Stimulated activated CD4-positive, alpha-beta T cell treated with anti-CD3 and anti-CD28 coated beads, Interleukin-4, amount 100 ng/mL, for 48 hours (primary cell): Measurements from ENCODE around the gene USP34.
"Not testable (repeated sequence)": the region's sequence is repeated elsewhere in the genome, so short reads cannot be mapped to it uniquely, and the experiment has no call there.

Source experiments
- DNase-seq, 2 donors: peaks; one replicate each; pipeline ENCODE4 v3.0.0-alpha.2; 2020; ENCODE audit warnings: low read depth in 2 of 2

The USP34 gene, protein sequence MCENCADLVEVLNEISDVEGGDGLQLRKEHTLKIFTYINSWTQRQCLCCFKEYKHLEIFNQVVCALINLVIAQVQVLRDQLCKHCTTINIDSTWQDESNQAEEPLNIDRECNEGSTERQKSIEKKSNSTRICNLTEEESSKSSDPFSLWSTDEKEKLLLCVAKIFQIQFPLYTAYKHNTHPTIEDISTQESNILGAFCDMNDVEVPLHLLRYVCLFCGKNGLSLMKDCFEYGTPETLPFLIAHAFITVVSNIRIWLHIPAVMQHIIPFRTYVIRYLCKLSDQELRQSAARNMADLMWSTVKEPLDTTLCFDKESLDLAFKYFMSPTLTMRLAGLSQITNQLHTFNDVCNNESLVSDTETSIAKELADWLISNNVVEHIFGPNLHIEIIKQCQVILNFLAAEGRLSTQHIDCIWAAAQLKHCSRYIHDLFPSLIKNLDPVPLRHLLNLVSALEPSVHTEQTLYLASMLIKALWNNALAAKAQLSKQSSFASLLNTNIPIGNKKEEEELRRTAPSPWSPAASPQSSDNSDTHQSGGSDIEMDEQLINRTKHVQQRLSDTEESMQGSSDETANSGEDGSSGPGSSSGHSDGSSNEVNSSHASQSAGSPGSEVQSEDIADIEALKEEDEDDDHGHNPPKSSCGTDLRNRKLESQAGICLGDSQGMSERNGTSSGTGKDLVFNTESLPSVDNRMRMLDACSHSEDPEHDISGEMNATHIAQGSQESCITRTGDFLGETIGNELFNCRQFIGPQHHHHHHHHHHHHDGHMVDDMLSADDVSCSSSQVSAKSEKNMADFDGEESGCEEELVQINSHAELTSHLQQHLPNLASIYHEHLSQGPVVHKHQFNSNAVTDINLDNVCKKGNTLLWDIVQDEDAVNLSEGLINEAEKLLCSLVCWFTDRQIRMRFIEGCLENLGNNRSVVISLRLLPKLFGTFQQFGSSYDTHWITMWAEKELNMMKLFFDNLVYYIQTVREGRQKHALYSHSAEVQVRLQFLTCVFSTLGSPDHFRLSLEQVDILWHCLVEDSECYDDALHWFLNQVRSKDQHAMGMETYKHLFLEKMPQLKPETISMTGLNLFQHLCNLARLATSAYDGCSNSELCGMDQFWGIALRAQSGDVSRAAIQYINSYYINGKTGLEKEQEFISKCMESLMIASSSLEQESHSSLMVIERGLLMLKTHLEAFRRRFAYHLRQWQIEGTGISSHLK (N-terminal part only)

DNA sequence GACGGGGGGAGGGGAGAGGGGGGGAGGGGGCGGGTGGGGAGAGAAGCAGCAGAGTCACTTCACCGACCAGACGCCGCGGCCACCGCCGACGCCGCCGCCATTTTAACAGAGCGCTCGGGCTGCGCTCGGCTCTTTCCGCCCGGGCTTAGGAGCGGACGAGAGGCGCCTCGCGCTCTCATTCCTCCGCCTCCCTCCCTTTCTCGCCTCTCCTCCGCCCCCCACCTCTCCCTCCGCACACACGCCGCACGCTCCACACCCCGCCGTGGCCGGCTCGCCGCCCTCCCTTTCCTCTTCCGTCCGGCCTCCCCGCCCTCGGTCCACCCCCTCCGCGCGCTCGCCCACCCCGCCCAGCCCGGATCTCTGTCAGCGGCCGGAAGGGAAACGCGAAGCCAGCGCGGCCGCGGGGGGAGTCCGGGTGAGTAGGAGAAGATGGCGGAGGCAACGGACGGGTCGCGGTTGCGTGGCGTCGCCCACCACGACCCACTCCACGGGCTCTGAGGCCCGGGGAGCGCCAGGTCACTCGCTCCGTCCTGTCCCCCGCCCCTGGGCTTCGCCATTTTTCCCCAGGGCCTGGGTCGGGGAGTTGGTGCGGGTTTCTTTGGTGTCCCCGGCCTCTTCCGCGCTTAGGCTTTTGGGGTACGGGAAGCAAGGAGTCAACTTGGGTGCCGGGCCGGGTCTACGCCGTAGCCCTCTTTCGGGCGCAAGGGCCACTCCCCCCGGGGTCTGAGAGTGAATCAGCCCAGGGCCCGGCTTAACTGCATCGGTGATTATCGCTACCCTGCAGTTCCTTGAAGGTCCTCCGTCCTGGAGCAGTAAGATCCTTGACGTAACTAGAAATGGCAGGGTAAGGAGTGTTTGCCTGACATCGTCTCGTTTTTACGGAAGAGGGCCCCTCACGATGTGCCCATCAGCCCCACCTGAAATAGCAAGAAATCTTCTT is at the start of gene USP34:
Gene USP34, minus strand, starts transcription at position 123 of the 940 bp plus-strand sequence. CDS start 395 bp downstream, outside the sequence.
- peak; percentile 84 to 91 for DNase-seq

DNA sequence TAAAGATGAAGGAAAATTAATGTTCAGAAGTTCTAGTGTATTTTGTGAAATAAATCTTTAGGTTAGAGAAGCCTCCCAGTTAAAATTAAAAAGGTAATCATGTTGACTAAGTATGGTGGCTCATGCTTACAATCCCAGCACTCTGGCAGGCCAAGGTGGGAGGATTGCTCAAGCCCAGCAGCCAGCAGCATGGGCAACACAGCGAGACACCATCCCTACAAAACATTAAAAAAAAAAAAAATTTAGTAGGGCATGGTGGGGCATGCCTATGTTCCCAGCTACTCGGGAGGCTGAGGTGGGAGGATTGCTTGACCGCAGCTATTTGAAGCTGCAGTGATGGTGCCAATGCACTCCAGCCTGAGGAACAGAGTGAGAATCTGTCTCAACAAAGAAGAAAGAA is 49.4 kb upstream of the USP34 start:
- no peak for DNase-seq

DNA sequence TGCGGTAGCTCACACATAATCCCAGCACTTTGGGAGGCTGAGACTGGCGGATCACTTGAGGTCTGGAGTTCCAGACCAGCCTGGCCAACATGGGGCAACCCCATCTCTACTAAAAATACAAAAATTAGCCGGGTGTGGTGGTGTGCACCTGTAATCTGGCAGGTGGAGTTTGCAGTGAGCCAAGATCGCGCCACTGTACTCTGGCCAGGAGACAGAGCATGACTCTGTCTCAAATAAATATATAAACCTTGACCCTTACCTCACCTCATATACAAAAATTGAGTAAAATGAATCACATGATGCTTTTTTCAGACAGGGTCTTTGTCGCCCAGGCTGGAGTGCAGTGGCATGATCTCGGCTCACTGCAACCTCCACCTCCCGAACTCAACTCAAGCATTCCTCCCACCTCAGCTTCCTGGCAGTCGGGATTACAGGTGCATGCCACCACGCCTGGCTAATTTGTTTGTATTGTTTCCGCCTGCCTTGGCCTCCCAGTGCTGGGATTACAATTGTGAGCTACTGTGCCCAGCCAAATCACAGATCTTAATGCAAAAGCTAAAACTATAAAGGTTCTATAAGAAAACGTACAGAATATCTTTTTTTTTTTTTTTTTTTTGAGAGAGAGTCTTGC is 42.0 kb upstream of the USP34 start:
- DNase-seq = no peak

DNA sequence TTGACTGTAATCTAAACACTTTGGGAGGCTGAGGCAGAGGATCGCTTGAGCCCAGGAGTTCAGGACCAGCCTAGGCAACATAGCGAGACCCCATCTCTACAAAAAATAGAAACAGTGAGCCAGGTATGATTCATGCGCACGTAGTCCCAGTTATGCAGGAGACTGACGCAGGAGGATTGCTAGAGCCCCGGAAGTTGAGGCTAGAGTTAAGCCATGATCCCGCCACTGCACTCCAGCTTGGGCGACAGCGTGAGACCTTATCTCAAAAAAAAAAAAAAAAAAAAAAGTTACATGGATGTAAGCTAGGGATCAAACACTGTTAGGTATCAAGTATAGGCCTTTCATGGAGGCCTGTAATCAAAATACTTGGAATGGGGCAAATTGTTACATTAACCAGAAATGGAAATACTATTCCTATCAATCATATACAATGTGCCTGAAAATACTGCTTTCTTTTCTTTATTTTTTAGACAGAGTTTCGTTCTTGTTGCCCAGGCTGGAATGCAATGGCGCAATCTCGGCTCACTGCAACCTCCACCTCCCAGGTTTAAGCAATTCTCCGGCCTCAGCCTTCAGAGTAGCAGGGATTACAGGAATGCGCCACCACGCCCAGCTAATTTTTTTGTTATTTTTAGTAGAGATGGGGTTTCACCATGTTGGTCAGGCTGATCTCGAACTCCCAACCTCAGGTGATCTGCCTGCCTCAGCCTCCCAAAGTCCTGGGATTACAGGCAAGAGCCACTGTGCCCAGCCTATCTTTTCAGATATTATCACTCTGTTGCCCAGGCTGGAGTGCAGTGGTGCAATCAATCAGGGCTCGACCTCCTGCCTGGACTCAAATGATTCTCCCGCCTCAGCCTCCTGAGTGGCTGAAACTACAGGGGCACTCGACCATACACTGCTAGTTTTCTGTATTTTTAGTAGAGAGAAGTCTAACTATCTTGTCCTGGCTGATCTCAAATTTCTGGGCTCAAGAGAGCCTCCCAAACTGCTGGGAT is 40.1 kb upstream of the USP34 start:
- DNase-seq = no peak

DNA sequence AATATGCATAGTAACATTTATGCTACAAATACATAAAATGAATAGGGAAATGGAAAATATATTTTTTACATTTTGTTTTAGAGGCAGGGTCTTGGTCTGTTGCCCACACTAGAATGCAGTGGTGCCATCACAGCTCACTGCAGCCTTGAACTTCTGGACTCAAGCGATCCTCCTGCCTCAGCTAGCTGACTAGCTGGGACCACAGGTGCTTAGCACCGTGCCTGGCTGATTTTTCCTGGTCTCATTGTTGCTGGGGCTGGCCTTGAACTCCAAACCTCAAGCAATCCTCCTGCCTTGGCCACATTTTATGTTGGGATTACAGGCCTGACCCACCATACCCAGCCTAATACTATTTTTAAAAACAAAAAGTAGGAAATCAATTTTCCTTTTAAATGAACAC is 34.1 kb upstream of the USP34 start:
- no peak for DNase-seq

DNA sequence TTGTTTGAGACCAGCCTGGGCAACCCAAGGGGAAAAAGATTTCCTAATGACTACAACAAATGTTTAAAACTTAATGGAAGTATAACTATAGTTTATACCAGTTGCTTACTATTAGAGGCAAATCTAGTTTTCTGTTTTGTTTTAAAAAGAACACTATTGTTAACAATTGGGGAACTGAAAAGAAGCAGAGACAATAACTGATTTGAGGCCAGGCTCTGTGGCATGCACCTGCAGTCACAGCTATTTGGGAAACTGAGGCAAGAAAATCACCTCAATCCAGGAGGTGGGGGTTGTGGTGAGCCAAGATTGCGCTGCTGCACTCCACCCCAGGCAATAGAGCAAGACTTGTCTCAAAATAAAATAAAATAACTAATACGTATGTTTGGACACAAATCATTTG is 28.2 kb upstream of the USP34 start:
- no peak for DNase-seq

DNA sequence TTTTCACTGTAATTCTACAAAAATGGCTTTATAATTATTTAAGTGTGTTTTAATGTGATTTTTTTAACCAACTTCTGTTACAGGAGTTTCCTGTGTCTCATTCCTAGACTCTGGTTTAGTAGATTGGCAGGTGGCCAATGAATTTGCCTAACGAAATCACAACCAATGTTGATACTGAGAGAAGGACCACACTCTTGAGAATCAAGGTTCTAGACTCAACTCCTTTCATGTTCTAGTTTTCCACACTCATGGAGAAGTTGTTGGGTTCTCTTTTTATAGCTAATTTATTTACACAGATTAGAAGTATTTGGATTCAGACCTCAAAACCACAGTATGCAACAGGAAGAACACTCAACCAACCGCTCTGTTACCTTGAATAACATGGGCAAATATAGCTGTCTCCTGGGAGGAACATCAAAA is 22.6 kb upstream of the USP34 start:
- peak in 1 of 2 donors; percentile 22 for DNase-seq

DNA sequence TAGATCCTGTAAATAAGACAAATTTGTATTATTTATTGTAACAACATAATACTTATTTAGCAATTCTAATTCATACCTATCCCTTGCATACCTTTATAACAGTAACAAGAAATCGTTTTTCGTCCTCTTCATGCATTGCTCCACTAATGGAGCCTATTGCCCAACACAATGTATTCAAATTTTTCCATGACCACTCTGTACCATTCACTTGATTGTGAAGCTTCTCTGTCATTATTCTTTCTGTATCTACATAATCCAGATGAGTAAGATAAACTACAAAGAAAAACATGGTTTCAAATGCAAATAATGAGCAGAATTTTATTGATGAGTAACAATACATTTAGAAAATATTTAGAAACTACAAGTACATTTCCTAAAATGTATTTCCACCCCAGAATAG is 21.6 kb upstream of the USP34 start:
- no peak for DNase-seq

DNA sequence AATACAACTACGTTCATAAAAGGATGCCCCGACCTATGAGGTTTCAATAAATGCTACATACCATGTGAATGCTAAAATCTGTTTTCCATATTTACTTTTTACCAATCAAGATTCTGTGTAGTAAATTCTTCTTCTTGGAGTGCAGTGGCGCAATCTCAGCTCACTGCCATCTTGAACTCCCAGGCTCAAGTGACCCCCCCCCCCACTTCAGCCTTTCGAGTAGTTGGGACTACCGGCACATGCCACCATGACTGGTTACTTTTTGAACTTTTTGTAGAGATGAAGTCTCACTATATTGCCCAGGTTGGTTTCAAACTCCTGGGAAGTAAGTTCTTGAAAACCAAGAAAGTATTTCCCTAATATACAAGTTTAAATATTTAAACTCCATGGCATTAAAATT is 14.4 kb upstream of the USP34 start:
- DNase-seq = no peak

DNA sequence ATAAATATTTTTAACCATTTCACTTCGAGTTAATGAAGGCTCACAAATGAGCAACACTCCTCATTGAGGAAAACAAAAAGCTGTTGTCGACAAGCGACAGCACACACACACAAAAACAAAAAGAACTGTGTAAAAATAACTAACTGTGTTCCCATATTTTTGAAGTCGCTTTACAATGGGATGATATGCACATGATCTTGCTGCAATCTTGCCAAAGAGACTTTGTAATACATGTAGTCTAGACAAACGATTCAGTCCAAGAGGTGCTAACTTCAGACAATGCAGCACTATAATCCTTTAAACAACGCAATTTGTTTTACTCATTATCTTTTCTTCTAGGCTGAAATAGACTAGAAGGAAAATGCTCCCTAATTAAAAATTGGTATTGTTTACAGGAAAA is 7.2 kb upstream of the USP34 start:
- no peak for DNase-seq

DNA sequence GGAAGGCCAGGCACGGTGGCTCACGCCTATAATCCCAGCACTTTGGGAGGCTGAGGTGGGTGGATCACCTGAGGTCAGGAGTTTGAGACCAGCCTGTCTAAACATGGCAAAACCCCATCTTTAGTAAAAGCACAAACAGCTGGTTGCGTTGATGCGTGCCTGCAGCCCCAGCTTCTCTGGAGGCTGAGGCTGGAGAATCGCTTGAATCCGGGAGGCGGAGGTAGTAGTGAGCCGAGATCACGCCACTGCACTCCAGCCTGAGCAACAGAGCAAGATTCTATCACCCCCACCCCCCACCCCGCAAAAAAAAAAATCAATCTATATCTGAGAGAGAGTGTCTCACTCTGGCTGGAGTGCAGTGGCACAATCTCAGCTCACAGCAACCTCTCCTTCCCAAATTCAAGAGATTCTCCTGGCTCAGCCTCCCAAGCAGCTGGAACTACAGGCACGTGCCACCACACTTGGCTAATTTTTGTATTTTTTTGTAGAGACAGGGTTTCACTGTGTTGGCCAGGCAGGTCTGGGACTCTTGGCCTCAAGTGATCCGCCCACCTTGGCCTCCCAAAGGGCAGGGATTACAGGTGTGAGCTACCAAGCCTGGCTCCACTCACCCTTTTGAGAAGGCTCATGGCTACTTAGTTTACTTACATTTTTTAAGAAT is 6.2 kb upstream of the USP34 start:
- DNase-seq = not testable (repeated sequence)

DNA sequence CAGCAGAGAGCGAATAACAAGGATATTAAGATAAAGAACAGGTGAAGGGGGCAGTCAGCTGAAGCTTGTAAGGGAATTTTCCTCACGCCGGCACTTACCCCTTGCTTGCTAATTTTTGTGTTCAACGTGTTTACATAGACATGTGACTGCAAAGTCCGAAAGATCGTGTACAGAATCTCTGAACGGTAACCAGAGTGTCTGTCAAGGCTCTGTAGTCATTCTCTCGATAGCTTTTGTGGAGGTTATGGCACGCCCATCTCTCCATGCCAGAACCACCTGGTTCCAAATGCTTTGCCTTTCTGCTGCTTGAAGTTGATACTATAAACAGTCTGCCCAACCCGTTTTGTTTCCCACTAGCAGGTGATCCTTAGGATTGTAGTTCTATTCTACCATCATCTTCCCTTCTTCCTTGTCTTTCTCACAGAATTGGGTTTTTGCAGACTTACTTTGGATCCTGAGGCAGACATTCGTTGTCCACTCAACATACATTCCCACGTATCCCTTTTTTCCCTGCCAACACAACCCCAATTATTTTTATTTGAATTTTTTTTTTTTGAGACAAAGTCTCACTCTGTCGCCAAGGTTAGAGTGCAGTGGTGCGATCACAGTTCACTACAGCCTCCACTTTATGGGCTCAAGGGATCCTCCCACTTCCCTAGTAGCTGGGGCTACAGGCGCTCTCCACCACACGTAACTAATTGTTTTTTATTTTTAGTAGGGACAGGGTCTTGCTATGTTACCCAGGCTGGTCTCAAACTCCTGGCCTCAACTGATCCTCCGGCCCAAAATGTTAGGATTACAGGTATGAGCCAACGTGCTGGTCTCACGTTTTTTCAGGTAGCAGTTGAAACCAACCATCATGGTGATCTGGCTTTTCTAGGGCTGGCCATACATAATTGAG is 1.3 kb upstream of the USP34 start:
- DNase-seq = no peak

DNA sequence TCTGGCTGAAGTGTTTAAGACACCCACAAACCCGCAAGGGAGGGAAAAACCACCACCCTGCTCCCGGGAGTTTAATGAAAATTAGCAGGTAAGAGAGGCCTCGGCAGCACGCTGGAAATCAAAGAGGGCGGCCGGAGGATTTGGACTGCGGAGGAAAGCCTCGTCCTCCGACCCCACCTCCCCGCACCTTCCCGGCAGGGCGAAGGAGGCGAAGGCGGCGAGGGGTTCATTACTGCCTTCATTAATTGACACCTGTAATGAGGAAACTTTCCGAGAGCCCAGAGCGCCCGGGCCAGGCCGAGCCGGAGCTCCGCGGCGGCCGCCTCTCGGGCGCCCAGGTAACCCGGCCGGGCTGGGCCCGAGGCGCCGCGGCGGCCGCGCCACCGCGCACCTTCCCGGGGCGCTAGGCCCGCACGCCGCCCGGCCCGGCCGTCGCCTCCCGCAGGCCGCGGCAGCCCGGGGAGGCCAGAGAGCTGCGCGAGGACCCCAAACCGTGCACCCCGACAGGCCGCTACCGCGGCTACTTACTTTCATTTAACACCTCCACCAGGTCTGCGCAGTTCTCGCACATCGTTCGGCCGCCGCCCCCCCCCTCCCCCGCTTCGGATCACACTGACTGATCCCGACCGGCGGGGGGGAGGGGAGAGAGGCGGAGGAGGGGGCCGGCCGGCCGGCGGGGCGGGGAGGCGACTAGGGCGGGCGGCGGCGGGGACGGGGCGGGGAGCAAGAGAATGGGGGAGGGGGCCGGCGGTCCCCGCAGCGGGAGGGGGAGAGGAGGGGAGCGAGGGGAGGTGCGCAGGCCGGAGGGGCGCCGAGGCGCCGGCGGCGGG is 550 bp downstream of the USP34 start:
- peak; percentile 79 to 85 for DNase-seq

DNA sequence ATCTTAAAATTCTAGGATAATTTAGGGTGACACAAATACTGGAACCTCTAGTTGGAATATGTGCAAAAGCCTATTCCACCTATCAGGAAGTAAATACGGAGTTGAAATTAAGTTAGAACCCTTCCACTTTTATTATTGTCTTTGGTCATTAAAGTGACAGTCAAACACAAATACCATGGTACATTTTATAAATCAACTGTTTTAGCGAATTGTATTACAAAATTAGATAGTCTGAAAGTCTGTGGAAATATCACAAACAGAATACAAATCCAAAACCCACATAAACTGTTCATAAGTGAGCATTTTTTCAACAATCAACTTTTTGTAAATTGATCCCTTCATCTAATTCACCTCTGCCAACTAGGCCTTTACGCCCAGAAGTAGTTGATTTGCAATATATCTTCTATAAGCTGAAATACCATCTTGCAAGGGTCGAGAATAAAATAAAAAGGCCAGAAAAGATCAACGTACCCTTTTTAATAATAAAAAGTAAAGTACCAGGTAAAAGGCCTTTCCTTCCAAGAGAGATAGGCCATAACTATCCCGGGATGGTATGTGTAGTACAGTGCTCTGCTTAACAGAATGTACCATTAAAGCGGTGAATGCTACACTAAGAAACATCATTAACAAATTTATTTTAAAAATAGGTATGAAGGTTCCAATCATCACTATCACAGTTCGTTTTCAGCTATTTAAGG is 1.3 kb downstream of the USP34 start:
- DNase-seq = no peak

DNA sequence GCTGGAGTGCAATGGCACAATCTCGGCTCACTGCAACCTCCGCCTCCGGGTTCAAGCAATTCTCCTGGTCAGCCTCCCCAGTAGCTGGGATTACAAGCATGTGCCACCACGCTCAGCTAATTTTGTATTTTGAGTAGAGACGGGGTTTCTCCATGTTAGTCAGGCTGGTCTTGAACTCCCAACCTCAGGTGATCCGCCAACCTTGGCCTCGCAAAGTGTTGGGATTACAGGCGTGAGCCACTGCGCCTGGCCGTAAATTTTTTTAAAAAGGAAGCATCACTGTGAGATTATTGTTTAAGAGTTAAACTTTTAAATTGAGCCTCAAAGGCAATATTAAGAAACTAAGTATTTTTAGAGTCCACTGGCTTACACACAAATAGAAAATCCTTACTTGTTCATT is 2.7 kb downstream of the USP34 start:
- not testable (repeated sequence) for DNase-seq

DNA sequence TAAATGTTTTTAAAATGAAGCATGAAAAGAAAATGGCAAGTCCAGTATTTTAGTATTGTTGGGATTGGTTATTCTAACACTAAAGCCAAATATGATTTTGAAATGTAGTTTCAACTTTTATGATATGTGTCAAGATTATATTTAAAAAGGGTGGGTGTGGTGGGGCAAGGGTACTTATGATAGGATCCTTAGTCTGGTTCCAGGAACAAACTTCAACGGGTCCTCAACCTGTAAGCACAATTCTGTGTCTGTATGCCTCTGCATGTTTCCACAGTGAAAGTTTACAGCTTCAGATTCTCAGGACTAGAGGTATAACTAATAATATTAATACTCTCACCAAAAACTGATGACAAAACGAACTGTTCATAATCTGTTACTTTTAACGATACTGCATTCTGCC is 5.8 kb downstream of the USP34 start:
- no peak for DNase-seq
